HFFc6 (cell line): ENCODE measurements around the gene CD300LG. TPM values are rescaled to one million over a fixed set of nuclear protein-coding genes. Genes with fewer than 3 reads are reported as not detected.
"Not testable (repeated sequence)": the region's sequence is repeated elsewhere in the genome, so short reads cannot be mapped to it uniquely, and the experiment has no call there.

Experiments used
- DNase-seq: peaks from one replicate; pipeline ENCODE4 v3.0.0-alpha.2; 2018
- H3K27ac Mint-ChIP-seq: 2 replicates; pipeline ENCODE4 v1.8.0; 2020; ENCODE audit warnings: mild to moderate bottlenecking, mixed read lengths
- H3K27me3 Mint-ChIP-seq: 2 replicates; pipeline ENCODE4 v1.8.0; 2021; ENCODE audit warnings: mild to moderate bottlenecking, moderate library complexity, mixed read lengths; ENCODE audit not compliant: insufficient read depth
- H3K36me3 Mint-ChIP-seq: 2 replicates; pipeline ENCODE4 v1.8.0; 2021; ENCODE audit warnings: low read depth, mixed read lengths
- H3K4me1 Mint-ChIP-seq: 2 replicates; pipeline ENCODE4 v1.8.0; 2020; ENCODE audit warnings: low read depth, mixed read lengths
- H3K4me3 Mint-ChIP-seq: 2 replicates; pipeline ENCODE4 v1.8.0; 2020; ENCODE audit warnings: mild to moderate bottlenecking, moderate library complexity, mixed read lengths
- H3K9me3 Mint-ChIP-seq: 2 replicates; pipeline ENCODE4 v1.8.0; 2020; ENCODE audit warnings: mild to moderate bottlenecking, mixed read lengths
- CTCF ChIP-seq: fragments of 200-600 bp; sonication (generic); IDR thresholded peaks from 2 replicates; pipeline ENCODE4 v1.5.0; 2021; ENCODE audit warnings: antibody characterized with exemption, mild to moderate bottlenecking
- total RNA-seq, 6 experiments: library from RNA; stranded (reverse); fragmentation: NEBNext Ultra II Directional; extraction: Animal tissue kit (Norgen Biotek cat#: 25700); gene quantifications; 2 replicates in 1 of 6; 3 replicates in 5 of 6; pipeline ENCODE4 v1.2.3, GENCODE V29; 2021

CD300LG gene
- total RNA-seq, 6 experiments from 2014 or later, result not detected

- H3K27ac Mint-ChIP-seq, result no peak overlapping the region
- DNase-seq, result no peak
- H3K4me1 Mint-ChIP-seq, result peaks cover 20% of the 10 kb centered on the region
- peak; percentile 31 for TF ChIP-seq CTCF
- no peaks in the 10 kb centered on the region for H3K9me3 Mint-ChIP-seq
- H3K27me3 Mint-ChIP-seq, result peaks cover 12% of the 10 kb centered on the region
- no peaks in the 10 kb centered on the region for H3K36me3 Mint-ChIP-seq
- H3K4me3 Mint-ChIP-seq, result no peak overlapping the region
These were observed 6.2 kb upstream of the CD300LG start for GRCh38 chr17:43840814-43841213.

- Mint-ChIP-seq H3K27me3 (peaks cover 12% of the 10 kb centered on the region), H3K4me1 (peaks cover 25% of the 10 kb centered on the region), H3K9me3 (no peaks in the 10 kb centered on the region), H3K36me3 (no peaks in the 10 kb centered on the region), H3K27ac (no peak overlapping the region), H3K4me3 (no peak overlapping the region)
- DNase-seq, result no peak
- no peak for TF ChIP-seq CTCF
These were observed 5.7 kb upstream of the CD300LG start for GRCh38 chr17:43841282-43841681.

- not testable (repeated sequence) for H3K4me3 Mint-ChIP-seq, H3K9me3 Mint-ChIP-seq, H3K36me3 Mint-ChIP-seq, DNase-seq, H3K27ac Mint-ChIP-seq
- Mint-ChIP-seq H3K27me3 (peaks cover 12% of the 10 kb centered on the region), H3K4me1 (peaks cover 32% of the 10 kb centered on the region)
These were observed 4.6 kb upstream of the CD300LG start for GRCh38 chr17:43842091-43842974.

- H3K36me3 Mint-ChIP-seq, result no peaks in the 10 kb centered on the region
- peaks cover 10% of the 10 kb centered on the region for H3K27me3 Mint-ChIP-seq
- no peak overlapping the region for H3K27ac Mint-ChIP-seq
- H3K4me3 Mint-ChIP-seq, result no peak overlapping the region
- DNase-seq, result no peak
- no peak for TF ChIP-seq CTCF
- peaks cover 32% of the 10 kb centered on the region for H3K4me1 Mint-ChIP-seq
- no peaks in the 10 kb centered on the region for H3K9me3 Mint-ChIP-seq
These were observed 4.0 kb upstream of the CD300LG start for GRCh38 chr17:43842975-43843325.

- Mint-ChIP-seq H3K4me1 (peaks cover 32% of the 10 kb centered on the region), H3K9me3 (no peaks in the 10 kb centered on the region), H3K27ac (no peak overlapping the region), H3K27me3 (peaks cover 21% of the 10 kb centered on the region), H3K36me3 (no peaks in the 10 kb centered on the region), H3K4me3 (no peak overlapping the region)
- TF ChIP-seq CTCF, result no peak
- DNase-seq, result no peak
These were observed 2.7 kb upstream of the CD300LG start for GRCh38 chr17:43844241-43844640.

- no peaks in the 10 kb centered on the region for H3K9me3 Mint-ChIP-seq
- H3K27ac Mint-ChIP-seq, result no peak overlapping the region
- no peak for DNase-seq
- no peaks in the 10 kb centered on the region for H3K36me3 Mint-ChIP-seq
- TF ChIP-seq CTCF, result no peak
- H3K4me3 Mint-ChIP-seq, result no peak overlapping the region
- H3K4me1 Mint-ChIP-seq, result peaks cover 25% of the 10 kb centered on the region
- peaks cover 17% of the 10 kb centered on the region for H3K27me3 Mint-ChIP-seq
These were observed 1.2 kb upstream of the CD300LG start for GRCh38 chr17:43845766-43846165.
